PC-9 (cell line): ENCODE results near the gene DCLK3. TPM values are rescaled to one million over a fixed set of nuclear protein-coding genes. Genes with fewer than 3 reads are reported as not detected.

Experiments
- BruUV-seq: library from RNA; stranded (reverse); fragments of 400-500 nt; replicated peaks from 2 replicates; lab custom pipeline; 2021; lab: Mats Ljungman, UMichigan
- CTCF ChIA-PET: fragments of 300-600 bp; sonication (Branson Sonifier 250); formaldehyde crosslinking; loops from one replicate; lab custom pipeline; 2022; ENCODE audit warnings: antibody characterized with exemption; lab: Charles Lee
- POLR2A ChIA-PET: fragments of 300-600 bp; sonication (Branson Sonifier 250); formaldehyde crosslinking; loops from one replicate; lab custom pipeline; 2022; ENCODE audit warnings: antibody characterized with exemption; ENCODE audit not compliant: unreplicated experiment; lab: Charles Lee
- DNase-seq, 2 experiments: peaks; one replicate each; pipeline versions ENCODE4 v3.0.0 to v3.0.0-alpha.2; 2015 to 2022; ENCODE audit warnings: mixed read lengths in 1 of 2
- H2AFZ ChIP-seq: fragments of 200-600 bp; sonication (generic); 2 replicates; pipeline ENCODE4 v1.8.1; 2017; ENCODE audit warnings: antibody characterized with exemption
- H3F3A ChIP-seq: fragments of 200-600 bp; sonication (generic); 2 replicates; pipeline ENCODE4 v1.8.1; 2017; ENCODE audit warnings: antibody characterized with exemption, mild to moderate bottlenecking, low read depth; ENCODE audit not compliant: insufficient read depth
- H3K27ac ChIP-seq: fragments of 200-600 bp; sonication (generic); 2 replicates; pipeline ENCODE4 v1.6.1; 2016; ENCODE audit warnings: mixed run types
- H3K27me3 ChIP-seq: fragments of 200-600 bp; sonication (generic); 2 replicates; pipeline ENCODE4 v1.6.1; 2016; ENCODE audit warnings: low read depth, mixed run types; ENCODE audit not compliant: insufficient read depth
- H3K36me3 ChIP-seq: fragments of 200-600 bp; sonication (generic); 2 replicates; pipeline ENCODE4 v1.6.1; 2016; ENCODE audit warnings: low read depth, mixed run types
- H3K4me1 ChIP-seq: fragments of 200-600 bp; sonication (generic); replicated peaks from 2 replicates; pipeline ENCODE4 v1.6.1; 2016; ENCODE audit warnings: mixed run types; ENCODE audit not compliant: insufficient read depth
- H3K4me2 ChIP-seq: fragments of 200-600 bp; sonication (generic); 2 replicates; pipeline ENCODE4 v1.6.1; 2017; ENCODE audit warnings: mixed run types
- H3K4me3 ChIP-seq: fragments of 200-600 bp; sonication (generic); 2 replicates; pipeline ENCODE4 v1.6.1; 2016; ENCODE audit warnings: mixed run types
- H3K79me2 ChIP-seq: fragments of 200-600 bp; sonication (generic); 2 replicates; pipeline ENCODE4 v1.6.1; 2017; ENCODE audit warnings: low read depth, mixed run types
- H3K9me2 ChIP-seq: fragments of 200-600 bp; sonication (generic); 2 replicates; pipeline ENCODE4 v1.8.1; 2017; ENCODE audit warnings: mild to moderate bottlenecking; ENCODE audit not compliant: insufficient read depth
- H3K9me3 ChIP-seq: fragments of 200-600 bp; sonication (generic); 2 replicates; pipeline ENCODE4 v1.8.1; 2016; ENCODE audit warnings: low read depth; ENCODE audit not compliant: insufficient read depth
- H4K20me1 ChIP-seq: fragments of 200-600 bp; sonication (generic); 2 replicates; pipeline ENCODE4 v1.8.1; 2017; ENCODE audit not compliant: insufficient read depth
- EZH2 ChIP-seq: fragments of 200-600 bp; sonication (generic); IDR thresholded peaks from 2 replicates; pipeline ENCODE4 v1.8.0; 2017; ENCODE audit warnings: antibody characterized with exemption, low read depth
- intact Hi-C: fragments of 100-400 bp; cut with micrococcal nuclease; formaldehyde crosslinking; loops from one replicate; pipeline ENCODE4 v1.10.0; 2022; ENCODE audit not compliant: unreplicated experiment
- total RNA-seq: library from RNA; stranded (reverse); gene quantifications from 2 replicates; pipeline ENCODE4 v1.2.3, GENCODE V29; 2021
- TF ChIP-seq, protein P1 (sequence below): fragments of 200-600 bp; sonication (generic); conservative IDR thresholded peaks from 2 replicates; pipeline ENCODE4 v1.6.1; 2017; ENCODE audit warnings: mixed run types, antibody characterized with exemption, mild to moderate bottlenecking, moderate library complexity

The DCLK3 gene
- total RNA-seq, 1 experiment from 2014 or later: not detected

DNA sequence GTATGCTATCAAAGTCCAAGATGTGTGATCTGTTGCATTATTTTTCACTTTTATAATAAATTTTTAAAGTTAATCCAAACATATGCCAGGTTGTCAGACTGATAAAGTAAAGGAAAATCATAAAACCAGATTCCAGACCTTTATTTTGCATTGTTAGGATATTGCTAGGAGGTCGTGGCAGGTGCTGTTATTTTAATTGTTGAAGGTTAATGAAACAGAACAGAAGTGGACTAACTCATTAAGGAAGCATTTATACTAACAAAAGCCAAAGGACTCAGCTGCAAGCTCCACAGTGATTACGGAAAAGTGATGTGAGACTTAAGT is 63.1 kb downstream of the DCLK3 start:
- TF ChIP-seq EZH2: no peak
- TF ChIP-seq, protein P1, sequence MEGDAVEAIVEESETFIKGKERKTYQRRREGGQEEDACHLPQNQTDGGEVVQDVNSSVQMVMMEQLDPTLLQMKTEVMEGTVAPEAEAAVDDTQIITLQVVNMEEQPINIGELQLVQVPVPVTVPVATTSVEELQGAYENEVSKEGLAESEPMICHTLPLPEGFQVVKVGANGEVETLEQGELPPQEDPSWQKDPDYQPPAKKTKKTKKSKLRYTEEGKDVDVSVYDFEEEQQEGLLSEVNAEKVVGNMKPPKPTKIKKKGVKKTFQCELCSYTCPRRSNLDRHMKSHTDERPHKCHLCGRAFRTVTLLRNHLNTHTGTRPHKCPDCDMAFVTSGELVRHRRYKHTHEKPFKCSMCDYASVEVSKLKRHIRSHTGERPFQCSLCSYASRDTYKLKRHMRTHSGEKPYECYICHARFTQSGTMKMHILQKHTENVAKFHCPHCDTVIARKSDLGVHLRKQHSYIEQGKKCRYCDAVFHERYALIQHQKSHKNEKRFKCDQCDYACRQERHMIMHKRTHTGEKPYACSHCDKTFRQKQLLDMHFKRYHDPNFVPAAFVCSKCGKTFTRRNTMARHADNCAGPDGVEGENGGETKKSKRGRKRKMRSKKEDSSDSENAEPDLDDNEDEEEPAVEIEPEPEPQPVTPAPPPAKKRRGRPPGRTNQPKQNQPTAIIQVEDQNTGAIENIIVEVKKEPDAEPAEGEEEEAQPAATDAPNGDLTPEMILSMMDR: peak; percentile 26; the same call in 1 of the 2 replicates
- H3K27ac ChIP-seq: peak overlapping the region; percentile 42; the same call in 1 of the 2 replicates
- DNase-seq: no peak
- no peaks in the 10 kb centered on the region for H3K9me2 ChIP-seq
- no peaks in the 10 kb centered on the region for H3K79me2 ChIP-seq
- H3K4me1 ChIP-seq: peaks cover 18% of the 10 kb centered on the region
- no peaks in the 10 kb centered on the region for H3K27me3 ChIP-seq
- H3K9me3 ChIP-seq: no peaks in the 10 kb centered on the region
- no peak overlapping the region for H3K4me3 ChIP-seq
- no peak overlapping the region for H3K4me2 ChIP-seq
- H3K36me3 ChIP-seq: no peaks in the 10 kb centered on the region
- CTCF ChIA-PET: interaction anchor here (0.7 kb wide), 1 partner anchor 736 kb away, joined by 3 read pairs; no protein-coding TSS in a partner anchor
- no peaks in the 10 kb centered on the region for H3F3A ChIP-seq
- no TSS peak for BruUV-seq
- intact Hi-C loops: loop anchor here (1.0 to 10.0 kb wide), 3 partner anchors 316 to 735 kb away; partner anchors contain the start of gene STAC
- H2AFZ ChIP-seq: no peak overlapping the region
- no peaks in the 10 kb centered on the region for H4K20me1 ChIP-seq
- POLR2A ChIA-PET: no interaction called here

DNA sequence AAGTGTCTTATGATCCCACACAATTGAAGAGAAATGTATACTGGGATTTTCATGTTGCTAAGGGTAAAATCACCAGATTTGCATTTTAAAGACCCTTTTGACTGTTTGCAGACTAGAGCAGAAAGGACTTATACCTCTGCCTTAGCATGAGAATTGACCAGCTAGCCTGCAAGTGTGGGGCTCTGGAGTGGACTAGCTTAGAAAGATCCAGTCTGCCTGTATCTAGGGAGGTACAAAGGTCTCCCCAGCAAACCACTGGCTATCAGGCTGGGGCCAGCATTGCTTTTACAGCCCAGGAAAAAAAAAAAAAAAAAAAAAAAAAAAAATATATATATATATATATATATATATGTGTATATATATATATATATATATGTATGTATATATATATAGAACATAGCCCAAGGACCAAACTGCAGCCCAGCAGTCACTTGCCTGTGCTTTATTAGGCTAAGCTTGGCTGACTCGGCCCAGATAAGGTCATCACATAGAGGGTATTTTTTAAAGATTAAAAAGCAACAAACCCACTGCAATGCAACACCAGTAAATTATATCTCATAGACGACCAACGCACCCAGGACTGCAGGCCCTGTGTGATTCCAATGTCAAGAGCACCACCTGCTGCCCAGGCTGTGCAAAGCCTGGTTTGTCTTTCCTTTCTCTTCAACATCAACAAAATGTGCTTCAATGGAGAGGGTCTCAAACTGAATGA is 63.7 kb downstream of the DCLK3 start:
- TF ChIP-seq, protein P1: peak; percentile 91
- TF ChIP-seq EZH2: no peak
- Histone ChIP-seq H2AFZ (no peak overlapping the region), H3K9me2 (no peaks in the 10 kb centered on the region), H4K20me1 (no peaks in the 10 kb centered on the region), H3K27ac (no peak overlapping the region), H3K79me2 (no peaks in the 10 kb centered on the region), H3K4me2 (no peak overlapping the region), H3K27me3 (no peaks in the 10 kb centered on the region), H3K4me1 (peaks cover 18% of the 10 kb centered on the region), H3K36me3 (no peaks in the 10 kb centered on the region), H3K9me3 (no peaks in the 10 kb centered on the region), H3K4me3 (no peak overlapping the region), H3F3A (no peaks in the 10 kb centered on the region)
- intact Hi-C loops: loop anchor here (1.0 to 10.0 kb wide), 3 partner anchors 316 to 734 kb away; partner anchors contain the start of gene STAC
- BruUV-seq: no TSS peak
- peak; percentile 51 to 55 for DNase-seq
- ChIA-PET POLR2A (no interaction called here), CTCF (interaction anchor here (0.7 kb wide), 3 partner anchors 24 to 735 kb away, joined by 3 to 6 read pairs (median 6); no protein-coding TSS in a partner anchor)

DNA sequence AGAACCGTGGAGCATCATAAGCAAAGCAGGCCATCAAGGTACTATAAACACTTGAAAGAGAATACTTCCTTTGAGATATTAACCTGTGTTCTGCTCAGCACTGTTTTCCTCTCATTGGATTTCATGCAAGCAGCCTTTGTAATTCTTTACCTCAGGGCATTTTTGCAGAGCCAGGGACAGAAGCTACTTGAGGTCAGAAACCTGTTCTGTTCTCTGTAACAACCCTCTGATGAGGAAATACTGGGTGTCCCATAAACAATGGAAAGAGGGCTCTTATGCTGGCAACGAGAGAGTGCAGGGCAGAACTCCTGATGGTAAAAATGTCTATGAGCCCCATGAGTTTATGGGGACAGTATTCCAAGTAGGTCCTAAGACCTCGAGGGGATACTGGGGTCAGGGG is 66.0 kb downstream of the DCLK3 start:
- Histone ChIP-seq H3F3A (no peaks in the 10 kb centered on the region), H3K27ac (peak overlapping the region; percentile 55), H4K20me1 (no peaks in the 10 kb centered on the region), H3K79me2 (no peaks in the 10 kb centered on the region), H3K27me3 (no peaks in the 10 kb centered on the region), H3K9me2 (no peaks in the 10 kb centered on the region), H3K36me3 (no peaks in the 10 kb centered on the region), H3K4me2 (peak overlapping the region; percentile 26; the same call in 1 of the 2 replicates), H3K4me3 (no peak overlapping the region), H3K4me1 (peaks cover 18% of the 10 kb centered on the region), H2AFZ (no peak overlapping the region), H3K9me3 (no peaks in the 10 kb centered on the region)
- no TSS peak for BruUV-seq
- TF ChIP-seq EZH2: no peak
- TF ChIP-seq, protein P1: no peak
- peak in 1 of 2 experiments; percentile 80 for DNase-seq
- intact Hi-C loops: loop anchor here (2.0 to 5.0 kb wide), 3 partner anchors 22 to 106 kb away; no protein-coding TSS in a partner anchor
- CTCF ChIA-PET: interaction anchor here (1.0 kb wide), 1 partner anchor 733 kb away, joined by 4 read pairs; no protein-coding TSS in a partner anchor
- POLR2A ChIA-PET: no interaction called here
